ENCODE data around the gene KRT6A.
"Not testable (repeated sequence)": the region's sequence is repeated elsewhere in the genome, so short reads cannot be mapped to it uniquely, and the experiment has no call there.

Gene KRT6A

GRCh38 chr12:52500574-52500973 lies 7.5 kb upstream of the KRT6A start:
- DNase-seq, result not testable (repeated sequence)

DNA sequence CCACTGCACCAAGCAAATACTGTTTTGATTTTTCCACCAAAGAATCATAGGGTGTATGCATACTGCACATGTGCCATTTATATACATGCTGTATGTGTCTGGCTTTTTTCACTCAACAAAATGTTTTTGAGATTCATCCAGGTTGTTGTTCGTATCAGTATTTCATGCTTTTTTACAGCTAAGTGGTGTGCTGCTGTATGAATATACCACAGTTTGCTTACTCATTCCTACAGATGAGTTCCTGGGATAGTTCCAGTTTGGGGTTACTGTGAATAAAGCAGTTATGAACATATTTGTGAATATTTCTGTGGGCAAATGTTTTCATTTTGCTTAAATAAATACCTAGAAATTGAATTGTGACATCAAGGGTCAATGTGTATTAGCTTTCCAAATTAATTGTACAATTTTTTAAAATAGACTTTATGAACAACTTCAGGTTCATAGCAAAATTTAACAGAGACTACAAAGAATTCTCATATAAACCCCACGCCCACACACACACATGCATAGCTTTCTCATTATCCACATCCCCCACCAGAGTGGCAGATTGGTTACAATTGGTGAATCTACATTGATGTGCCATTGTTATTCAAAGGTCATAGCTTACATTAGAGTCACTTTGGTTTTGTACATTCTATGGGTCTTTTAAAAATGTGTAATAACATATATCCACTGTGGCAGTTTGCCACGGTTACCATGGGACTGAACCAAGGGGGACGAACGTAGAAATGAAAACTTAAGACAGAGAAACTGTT lies 6.9 kb upstream of the KRT6A start:
- DNase-seq, result no peak

- no peak for DNase-seq
These were observed 5.9 kb upstream of the KRT6A start for GRCh38 chr12:52498946-52499345.

DNA sequence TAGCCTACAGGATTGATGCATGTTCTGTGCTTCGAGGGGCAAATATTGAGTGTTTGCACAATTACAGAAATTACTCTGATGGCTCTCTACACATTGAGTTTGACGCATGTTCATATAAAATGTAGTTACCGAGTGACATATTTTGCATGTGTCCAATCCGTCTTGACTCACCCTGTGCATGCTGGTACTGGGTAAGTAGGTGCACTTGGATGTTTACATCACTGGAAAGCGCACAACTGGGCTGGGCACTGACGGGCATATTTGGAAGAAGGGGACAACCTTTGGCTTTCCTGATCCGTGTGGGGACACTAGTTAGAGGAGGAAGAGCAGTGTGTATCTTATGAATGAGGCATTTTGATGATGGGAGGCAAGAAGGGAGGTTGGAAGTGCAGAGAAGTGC lies 4.9 kb upstream of the KRT6A start:
- DNase-seq, result no peak

- peak; percentile 30 for DNase-seq
These were observed 3.6 kb upstream of the KRT6A start for GRCh38 chr12:52496590-52497071.

DNA sequence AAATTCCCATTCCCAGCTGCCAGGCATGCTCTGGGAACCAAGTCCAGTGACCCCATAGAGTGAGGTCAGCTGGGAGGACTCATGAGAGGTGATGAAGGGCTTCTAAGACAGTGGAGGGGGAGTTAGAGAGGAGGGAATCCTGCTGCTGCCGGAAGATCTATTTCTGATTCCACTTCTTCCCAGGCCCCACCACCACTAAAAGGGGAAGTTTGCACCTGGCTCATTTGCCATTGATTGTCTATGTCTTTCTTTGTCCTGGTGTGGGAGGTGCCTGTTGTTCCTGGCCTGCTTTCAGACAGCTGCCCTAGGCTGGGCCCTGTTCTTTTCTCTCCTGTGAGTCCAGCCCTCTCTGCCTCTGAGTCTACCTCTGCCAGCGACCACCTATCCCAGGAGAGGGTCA lies 3.0 kb upstream of the KRT6A start:
- DNase-seq, result peak; percentile 24

- peak; percentile 51 for DNase-seq
These were observed 2.3 kb upstream of the KRT6A start for GRCh38 chr12:52495389-52495788.

DNA sequence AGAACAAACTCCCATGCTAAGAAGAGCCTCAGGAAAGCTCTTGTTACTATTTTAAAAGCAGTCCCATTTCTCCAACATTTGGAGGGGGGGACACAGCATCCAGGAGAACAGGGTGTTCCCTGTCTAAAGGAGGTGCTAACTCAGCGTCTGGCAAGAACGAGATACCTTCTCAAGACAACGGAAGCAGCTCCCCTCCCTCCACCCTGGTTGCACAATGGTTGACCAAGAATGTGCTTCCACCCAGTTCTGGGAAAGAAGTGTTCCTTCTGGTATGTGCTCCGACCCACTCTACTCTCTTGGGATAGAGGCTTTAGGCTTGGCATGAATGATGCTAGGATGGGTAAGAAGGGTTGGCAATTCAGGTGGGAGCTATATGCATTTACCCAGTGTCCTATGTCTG lies 1.5 kb upstream of the KRT6A start:
- no peak for DNase-seq

DNA sequence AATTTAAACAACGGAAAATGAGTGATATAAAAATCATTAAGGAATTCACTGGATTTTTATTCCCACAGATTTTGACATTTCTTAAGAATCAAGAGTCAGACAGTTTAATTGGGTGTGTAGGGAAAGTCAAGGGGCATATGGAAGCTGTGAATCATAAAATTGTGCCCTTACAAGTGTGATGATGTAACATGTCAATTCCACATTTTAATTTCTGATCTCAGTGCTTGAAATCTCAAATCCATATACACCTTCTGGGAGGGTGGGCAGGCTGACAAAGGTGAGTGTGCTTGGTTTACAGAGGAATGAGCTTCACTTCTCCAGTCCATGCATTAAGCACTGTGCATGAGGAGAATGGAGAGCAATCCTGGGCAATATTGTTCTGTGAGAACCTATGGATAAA lies 1.0 kb upstream of the KRT6A start:
- no peak for DNase-seq

GRCh38 chr12:52492405-52492804 lies 652 bp downstream of the KRT6A start:
- not testable (repeated sequence) for DNase-seq

GRCh38 chr12:52491495-52491894 lies 1.6 kb downstream of the KRT6A start:
- not testable (repeated sequence) for DNase-seq

DNA sequence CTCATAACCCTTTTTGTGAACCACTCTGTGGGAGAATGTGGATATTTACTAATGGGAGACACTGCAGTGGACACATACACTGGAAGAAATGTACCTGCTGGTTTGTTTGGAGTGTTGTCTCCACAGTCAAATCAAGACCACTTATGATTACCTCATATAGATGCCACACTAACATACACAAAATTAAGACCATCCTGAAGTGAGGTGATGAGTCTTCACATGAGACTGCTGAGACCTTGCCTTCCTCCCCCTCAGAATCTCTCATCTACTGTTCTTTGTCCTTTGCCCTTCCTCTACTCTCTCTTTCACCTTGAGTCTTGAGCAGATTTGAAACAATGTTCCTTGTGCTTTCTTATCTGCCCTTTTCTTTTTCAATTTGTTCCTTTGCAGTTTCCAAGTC lies 4.3 kb downstream of the KRT6A start:
- no peak for DNase-seq

- not testable (repeated sequence) for DNase-seq
These were observed 5.2 kb downstream of the KRT6A start for GRCh38 chr12:52487744-52488443.

DNA sequence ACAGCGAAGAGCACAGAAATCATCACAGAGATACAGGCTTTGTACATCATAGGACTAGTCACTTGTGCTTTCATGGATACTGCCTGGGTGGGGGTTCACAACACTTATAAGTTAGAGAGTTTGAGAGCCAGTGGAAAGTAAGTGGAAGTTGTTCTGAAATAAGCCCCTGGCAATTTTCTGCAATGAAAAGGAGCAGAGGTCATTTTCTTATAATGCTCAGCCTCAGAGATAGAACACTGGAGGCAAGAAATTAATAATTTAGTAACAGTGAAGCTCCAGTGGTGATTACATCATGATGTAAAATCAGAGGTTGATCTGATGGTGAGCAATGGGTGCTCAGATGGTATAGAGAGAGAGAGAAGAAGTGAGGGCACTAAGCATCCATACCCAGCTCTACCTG lies 5.8 kb downstream of the KRT6A start:
- DNase-seq, result peak; percentile 11

DNA sequence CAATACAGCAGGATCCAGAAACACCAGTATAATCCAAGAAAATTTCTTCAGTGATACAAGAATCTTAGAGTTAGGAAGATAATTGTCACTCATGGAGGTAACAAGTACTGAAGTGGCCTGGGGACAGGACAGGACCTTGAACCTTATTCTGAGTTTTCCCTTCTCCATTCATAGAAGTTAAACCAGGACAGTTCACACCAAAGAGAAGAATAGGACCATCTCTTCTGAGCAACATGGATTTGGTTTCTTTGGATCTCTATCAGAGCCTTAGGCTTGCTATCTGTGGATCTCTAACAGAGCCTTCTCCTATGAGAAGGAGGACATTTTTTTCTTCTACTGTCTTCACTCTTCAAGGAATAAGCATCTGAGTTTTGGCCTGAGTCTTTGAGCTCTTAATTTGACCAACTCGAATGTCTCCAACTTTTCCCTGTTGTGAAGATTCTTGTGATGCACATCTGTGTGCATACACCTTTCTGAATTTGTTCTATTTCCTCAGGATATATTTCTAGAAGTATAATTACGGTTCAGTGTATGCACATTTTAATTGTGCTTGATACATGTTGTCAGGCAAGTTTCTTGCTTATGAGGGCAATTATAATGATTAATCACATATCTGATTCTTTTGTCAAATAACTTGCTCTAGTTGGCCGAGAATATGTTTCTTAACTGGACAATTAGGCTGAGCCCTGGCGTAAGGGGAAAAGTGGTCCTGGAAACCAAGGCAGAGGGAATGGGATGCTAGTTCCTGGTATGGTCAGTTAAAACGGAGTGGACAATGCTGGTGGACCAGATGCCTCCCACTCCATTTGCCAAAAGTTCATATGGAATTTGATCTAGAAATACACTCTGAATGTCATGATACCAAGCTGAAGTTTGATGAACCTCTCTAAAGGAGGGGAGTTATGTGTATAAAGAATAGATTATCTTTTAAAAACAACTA lies 6.6 kb downstream of the KRT6A start:
- no peak for DNase-seq

DNA sequence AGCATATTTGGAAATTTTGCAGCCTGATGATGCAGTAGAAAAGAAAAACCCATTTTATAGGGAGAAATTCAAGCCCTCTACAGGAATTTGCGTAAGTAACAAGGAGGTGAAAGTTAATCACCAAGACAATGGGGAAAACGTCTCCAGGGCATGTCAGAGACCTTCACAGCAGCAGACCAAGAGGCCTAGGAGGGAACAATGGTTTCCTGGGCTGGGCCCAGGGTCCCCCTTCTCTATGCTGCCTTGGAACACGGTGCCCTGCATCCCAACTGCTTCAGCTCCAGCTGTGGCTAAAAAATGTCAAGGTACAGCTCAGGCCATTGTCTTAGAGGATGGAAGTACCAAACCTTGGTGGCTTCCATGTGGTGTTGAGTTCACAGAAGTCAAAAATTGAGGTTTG lies 13.0 kb downstream of the KRT6A start:
- no peak for DNase-seq

- DNase-seq, result no peak
These were observed 15.4 kb downstream of the KRT6A start for GRCh38 chr12:52477651-52478050.

- no peak for DNase-seq
These were observed 18.8 kb downstream of the KRT6A start for GRCh38 chr12:52474212-52474611.

- DNase-seq, result no peak
These were observed 19.3 kb downstream of the KRT6A start, which contains the start of gene KRT6C for GRCh38 chr12:52473768-52474167. TSS of gene KRT6C (minus strand) at chr12:52473805. CDS start at chr12:52473737, 68 bp downstream.

DNA sequence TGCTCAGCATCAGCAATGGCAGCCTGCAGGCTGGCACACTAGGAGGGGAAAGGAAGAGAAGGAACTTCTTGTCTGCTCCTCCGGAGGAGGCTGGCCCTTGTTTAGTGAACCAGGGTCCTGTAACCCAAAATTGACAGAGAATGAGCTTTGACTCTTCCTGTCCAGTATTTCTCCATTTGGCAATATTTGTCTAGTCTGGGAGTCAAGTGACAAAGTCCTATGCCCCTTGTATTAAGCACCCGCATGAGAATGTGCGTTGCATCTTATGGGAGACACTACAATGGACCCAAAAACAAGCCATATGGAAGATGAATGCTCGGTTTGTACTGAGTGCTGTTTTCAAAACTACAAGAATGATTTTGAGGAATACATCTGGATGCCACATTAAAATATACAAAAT lies 23.2 kb downstream of the KRT6A start:
- no peak for DNase-seq

DNA sequence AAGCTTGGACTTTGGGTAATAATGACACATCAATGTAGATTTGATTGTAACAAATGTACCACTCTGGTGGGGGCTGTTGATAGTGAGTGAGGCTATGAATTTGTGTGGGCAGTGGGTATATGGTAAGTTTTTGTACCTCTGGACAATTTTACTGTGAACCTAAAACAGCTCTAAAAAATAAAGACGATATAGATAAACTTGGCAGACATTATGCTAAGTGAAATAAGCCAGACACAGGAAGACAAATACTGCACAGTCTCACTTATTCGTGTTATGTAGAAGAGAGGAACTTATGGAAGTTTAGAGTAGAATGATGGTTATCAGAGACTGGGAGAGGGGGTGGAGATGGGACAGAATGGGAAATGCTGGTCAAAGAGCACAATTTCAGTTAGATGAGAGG lies 28.2 kb downstream of the KRT6A start:
- DNase-seq, result no peak

DNA sequence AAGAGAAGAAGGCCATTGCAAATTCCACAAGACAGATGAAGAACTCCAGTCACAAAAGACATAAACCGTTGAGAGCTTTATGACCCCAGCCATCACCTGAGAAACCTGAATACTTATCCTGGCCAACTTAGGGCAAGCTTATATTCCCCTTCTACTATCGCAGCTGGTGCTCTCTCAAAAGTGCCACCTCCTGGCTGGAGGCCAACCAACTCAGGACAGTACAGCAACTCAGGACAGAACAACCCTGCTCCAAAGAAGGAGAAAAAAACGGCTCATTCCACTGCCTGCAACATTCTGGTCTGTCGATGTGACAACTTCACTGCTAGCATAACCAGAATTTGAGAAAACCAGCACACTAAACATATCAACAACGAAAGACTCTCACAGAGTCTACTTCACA lies 31.4 kb downstream of the KRT6A start:
- DNase-seq, result no peak

DNA sequence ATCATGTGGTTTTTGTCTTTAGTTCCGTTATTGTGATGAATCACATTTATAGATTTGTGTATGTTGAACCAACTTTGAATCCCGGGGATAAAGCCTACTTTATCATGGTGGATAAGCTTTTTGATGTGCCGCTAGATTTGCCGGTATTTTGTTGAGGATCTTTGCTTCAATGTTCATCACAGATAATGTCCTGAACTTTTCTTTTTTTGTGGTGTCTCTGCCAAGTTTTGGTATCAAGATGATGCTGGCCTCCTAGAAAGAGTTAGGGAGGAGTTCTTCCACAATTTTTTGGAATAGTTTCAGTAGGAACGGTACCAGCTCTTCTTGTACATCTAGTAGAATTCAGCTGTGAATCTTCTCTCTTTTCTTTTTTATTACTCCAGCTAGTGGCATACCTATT lies 34.2 kb downstream of the KRT6A start:
- no peak for DNase-seq
